Measurements from ENCODE around the gene KRT26. TPM values are rescaled to one million over a fixed set of nuclear protein-coding genes. Genes with fewer than 3 reads are reported as not detected.

The KRT26 gene
- total RNA-seq, 4 donors from 2014 or later = not detected

DNA sequence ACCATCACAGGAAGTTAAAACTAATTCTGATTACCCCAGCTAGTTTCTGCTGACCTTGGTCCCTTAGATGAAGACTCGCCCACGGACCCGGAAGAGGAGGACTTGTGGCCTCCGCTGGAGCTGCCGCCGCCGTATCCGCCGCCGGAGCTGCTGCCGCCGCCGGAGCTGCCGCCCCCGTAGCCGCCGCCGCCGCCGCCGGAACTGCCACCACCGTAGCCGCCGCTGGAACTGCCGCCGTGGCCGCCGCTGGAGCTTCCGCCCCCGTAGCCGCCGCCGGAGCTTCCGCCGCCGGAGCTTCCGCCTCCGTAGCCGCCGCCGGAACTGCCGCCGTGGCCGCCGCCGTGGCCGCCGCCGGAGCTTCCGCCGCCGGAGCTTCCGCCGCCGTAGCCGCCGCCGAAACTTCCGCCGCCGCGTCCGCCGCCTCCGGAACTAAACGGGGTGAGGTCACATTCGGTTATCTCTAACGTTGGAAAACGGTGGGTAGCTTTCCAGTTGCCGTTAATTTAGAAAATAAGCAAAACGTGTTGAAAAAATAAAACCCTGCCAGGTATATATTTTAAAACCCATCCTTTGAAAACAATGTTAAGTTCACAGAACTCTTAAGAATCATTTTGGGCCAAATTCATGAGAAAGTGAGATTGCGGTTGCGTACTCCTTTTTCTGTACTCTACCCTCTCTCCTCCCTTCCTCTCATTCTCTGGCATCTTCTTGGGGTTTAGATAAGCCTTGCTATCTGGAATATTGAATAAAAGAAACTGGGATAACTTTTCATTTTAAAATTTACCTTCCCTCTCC is 46.9 kb upstream of the KRT26 start:
- Histone ChIP-seq H3K27ac (replicated peaks in 1 of 4) (peak overlapping the region; percentile 87 to 91 (median 89)), H3K27me3 (no peaks in the 10 kb centered on the region), H3K9me3 (no peaks in the 10 kb centered on the region), H3K4me1 (peaks cover 12 to 21% (median 18%) of the 10 kb centered on the region in 4 donors), H3K4me3 (peak overlapping the region; percentile 76 to 94 (median 82)), H3K36me3 (peaks cover 0 to 17% (median 6%) of the 10 kb centered on the region in 4 donors)
- WGBS = 2% methylated on average over 42 of the region's 73 CpGs
- intact Hi-C loops (cut with DNase I) = no loop called here
- TF ChIP-seq, protein P1, sequence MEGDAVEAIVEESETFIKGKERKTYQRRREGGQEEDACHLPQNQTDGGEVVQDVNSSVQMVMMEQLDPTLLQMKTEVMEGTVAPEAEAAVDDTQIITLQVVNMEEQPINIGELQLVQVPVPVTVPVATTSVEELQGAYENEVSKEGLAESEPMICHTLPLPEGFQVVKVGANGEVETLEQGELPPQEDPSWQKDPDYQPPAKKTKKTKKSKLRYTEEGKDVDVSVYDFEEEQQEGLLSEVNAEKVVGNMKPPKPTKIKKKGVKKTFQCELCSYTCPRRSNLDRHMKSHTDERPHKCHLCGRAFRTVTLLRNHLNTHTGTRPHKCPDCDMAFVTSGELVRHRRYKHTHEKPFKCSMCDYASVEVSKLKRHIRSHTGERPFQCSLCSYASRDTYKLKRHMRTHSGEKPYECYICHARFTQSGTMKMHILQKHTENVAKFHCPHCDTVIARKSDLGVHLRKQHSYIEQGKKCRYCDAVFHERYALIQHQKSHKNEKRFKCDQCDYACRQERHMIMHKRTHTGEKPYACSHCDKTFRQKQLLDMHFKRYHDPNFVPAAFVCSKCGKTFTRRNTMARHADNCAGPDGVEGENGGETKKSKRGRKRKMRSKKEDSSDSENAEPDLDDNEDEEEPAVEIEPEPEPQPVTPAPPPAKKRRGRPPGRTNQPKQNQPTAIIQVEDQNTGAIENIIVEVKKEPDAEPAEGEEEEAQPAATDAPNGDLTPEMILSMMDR (IDR thresholded peaks at IDR 0.05) = peak in 1 of 3 experiments; percentile 8
- TF ChIP-seq POLR2AphosphoS5 (IDR thresholded peaks at IDR 0.05) (peak; percentile 34 to 41), EP300 (IDR thresholded peaks at IDR 0.05) (no peak)
- DNase-seq (ENCODE audit: extremely low spot score) = no peak

DNA sequence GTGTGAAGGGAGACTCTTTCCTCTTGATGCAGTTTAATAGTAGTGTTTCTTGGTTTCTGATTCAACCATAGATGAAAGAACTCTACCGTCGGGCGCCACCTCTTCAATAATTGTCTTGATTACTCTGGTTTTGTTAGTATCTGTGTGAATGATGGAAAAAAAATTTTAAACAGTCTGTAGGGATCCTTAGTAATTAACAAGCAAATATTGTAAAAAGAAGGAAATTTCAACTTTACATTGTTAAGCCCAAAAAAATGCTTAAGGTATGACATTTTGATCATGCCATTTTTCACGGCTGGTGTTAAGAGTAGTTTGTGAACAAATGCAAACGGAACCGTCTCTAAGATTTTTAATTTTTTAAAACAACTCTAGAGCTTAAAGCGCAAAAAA is 46.3 kb upstream of the KRT26 start:
- Histone ChIP-seq H3K4me1 (peaks cover 12 to 21% (median 18%) of the 10 kb centered on the region in 4 donors), H3K9me3 (no peaks in the 10 kb centered on the region), H3K4me3 (peak overlapping the region; percentile 76 to 94 (median 82)), H3K27me3 (no peaks in the 10 kb centered on the region), H3K36me3 (peaks cover 0 to 17% (median 6%) of the 10 kb centered on the region in 4 donors), H3K27ac (replicated peaks in 1 of 4) (peak overlapping the region; percentile 87 to 91 (median 89))
- 29% methylated on average over 7 of the region's 7 CpGs for WGBS
- DNase-seq (ENCODE audit: extremely low spot score) = no peak
- intact Hi-C loops (cut with DNase I) = no loop called here
- TF ChIP-seq POLR2A (IDR thresholded peaks at IDR 0.05; ENCODE audit: low read depth) = no peak
- TF ChIP-seq, protein P1 (IDR thresholded peaks at IDR 0.05) = no peak
- no peak for TF ChIP-seq POLR2AphosphoS5 (IDR thresholded peaks at IDR 0.05)
- no peak for TF ChIP-seq EP300 (IDR thresholded peaks at IDR 0.05)

DNA sequence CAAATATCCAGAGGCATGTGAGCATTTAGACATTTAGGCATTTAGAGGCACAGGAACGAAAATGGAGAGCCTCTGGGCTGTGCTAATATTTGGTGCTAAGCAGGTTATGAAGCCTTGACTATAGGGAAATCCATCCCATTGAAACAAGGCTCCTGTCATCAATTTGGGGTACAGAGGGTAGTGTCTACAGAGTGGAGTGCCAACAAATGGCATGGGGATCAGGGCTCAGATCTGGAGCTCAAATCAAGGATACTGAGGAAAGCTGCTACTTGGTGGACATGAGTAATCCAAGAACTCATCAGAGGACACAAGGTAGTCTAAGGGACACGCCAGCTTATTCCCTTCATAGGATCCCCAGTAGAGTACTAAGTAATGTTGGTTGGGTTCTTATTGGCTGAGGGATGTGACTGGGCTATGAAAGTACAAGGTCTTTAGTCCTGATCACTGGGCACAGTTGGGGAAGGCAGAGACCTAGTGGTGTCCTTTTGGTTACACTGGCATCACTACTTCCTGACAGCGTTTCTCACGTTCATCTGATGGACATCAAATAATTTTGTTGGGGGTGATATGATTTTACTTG is 45.2 kb upstream of the KRT26 start:
- 97% methylated on average over 4 of the region's 4 CpGs for WGBS
- peaks cover 0 to 17% (median 4%) of the 10 kb centered on the region in 4 donors for H3K36me3 ChIP-seq
- no peak overlapping the region for H3K4me3 ChIP-seq
- peaks cover 12 to 21% (median 18%) of the 10 kb centered on the region in 4 donors for H3K4me1 ChIP-seq
- intact Hi-C loops (cut with DNase I) = no loop called here
- no peak for TF ChIP-seq POLR2AphosphoS5 (IDR thresholded peaks at IDR 0.05)
- no peak for TF ChIP-seq EP300 (IDR thresholded peaks at IDR 0.05)
- TF ChIP-seq, protein P1 (IDR thresholded peaks at IDR 0.05) = no peak
- no peak for TF ChIP-seq POLR2A (IDR thresholded peaks at IDR 0.05; ENCODE audit: low read depth)
- no peaks in the 10 kb centered on the region for H3K9me3 ChIP-seq
- H3K27ac ChIP-seq (replicated peaks in 1 of 4) = no peak overlapping the region
- DNase-seq (ENCODE audit: extremely low spot score) = no peak
- peaks cover 0 to 4% (median 0%) of the 10 kb centered on the region in 4 donors for H3K27me3 ChIP-seq

DNA sequence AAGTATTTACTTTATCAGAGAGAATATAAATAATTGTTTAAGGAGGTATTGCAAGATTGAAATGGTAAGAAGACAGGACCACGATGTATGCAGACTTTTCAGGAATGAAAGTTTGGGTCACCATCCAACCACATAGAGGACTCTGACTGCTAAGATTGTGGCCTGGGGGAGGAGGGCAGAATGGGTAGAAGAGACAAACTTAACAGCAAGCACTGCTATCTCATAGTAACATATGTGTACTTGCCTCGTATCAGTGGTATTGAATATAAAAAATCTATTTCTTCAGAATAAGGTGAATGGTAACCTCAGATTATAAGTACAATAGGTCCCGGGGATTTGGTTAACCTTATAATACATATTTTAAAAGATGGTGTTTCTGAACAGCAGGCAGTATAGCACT is 44.6 kb upstream of the KRT26 start:
- no peak overlapping the region for H3K4me3 ChIP-seq
- H3K4me1 ChIP-seq = peaks cover 12 to 21% (median 18%) of the 10 kb centered on the region in 4 donors
- TF ChIP-seq EP300 (IDR thresholded peaks at IDR 0.05) = no peak
- TF ChIP-seq POLR2AphosphoS5 (IDR thresholded peaks at IDR 0.05) = no peak
- TF ChIP-seq, protein P1 (IDR thresholded peaks at IDR 0.05) = no peak
- TF ChIP-seq POLR2A (IDR thresholded peaks at IDR 0.05; ENCODE audit: low read depth) = no peak
- peaks cover 0 to 17% (median 2%) of the 10 kb centered on the region in 4 donors for H3K36me3 ChIP-seq
- no peaks in the 10 kb centered on the region for H3K9me3 ChIP-seq
- H3K27me3 ChIP-seq = peaks cover 0 to 7% (median 0%) of the 10 kb centered on the region in 4 donors
- intact Hi-C loops (cut with DNase I) = no loop called here
- no peak for DNase-seq (ENCODE audit: extremely low spot score)
- 95% methylated on average over 3 of the region's 3 CpGs for WGBS
- H3K27ac ChIP-seq (replicated peaks in 1 of 4) = no peak overlapping the region
